Fibroblast of upper back skin (primary cell): ENCODE data around the gene NTHL1.

Source experiments
- DNase-seq: peaks from one replicate; pipeline ENCODE4 v3.0.0-alpha.2; 2013

NTHL1 gene

DNA sequence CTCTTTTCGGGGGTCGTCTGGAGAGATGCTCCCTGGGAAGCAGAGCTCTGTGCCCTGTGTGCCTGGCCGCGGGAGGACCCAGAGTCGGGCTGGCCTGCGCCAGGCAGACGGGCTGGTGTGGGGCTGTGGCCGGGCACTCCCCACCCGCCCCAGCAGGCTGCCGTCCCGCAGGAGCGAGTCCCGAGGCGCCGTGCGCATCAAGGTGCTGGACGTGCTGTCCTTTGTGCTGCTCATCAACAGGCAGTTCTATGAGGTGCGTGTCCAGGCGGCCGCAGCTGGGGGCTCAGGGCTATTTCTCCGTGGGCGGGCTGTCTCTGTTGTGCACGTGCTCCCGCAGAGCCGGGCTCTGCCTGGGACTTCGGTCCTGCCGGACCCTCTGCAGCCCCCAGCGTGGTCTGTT is 15.2 kb upstream of the NTHL1 start:
- no peak for DNase-seq

DNA sequence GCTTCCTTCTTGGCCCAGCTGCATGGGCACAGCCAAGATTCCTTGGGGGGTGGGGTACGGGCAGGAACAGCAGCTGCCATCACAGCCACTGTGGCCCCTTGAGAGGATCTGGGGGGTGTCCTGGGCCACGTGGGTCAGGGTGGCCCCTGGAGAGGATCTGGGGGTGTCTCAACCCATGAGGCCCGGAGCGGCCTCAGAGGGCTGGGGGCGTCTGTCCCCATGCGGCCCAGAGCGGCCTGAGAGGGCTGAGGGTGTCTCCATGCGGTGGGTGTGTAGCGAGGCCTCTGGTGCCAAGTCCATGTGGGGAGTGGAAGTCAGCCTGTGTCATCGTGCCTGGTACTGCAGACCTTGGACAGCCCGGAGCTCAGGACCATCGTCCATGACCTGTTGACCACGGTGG is 13.9 kb upstream of the NTHL1 start:
- no peak for DNase-seq

DNA sequence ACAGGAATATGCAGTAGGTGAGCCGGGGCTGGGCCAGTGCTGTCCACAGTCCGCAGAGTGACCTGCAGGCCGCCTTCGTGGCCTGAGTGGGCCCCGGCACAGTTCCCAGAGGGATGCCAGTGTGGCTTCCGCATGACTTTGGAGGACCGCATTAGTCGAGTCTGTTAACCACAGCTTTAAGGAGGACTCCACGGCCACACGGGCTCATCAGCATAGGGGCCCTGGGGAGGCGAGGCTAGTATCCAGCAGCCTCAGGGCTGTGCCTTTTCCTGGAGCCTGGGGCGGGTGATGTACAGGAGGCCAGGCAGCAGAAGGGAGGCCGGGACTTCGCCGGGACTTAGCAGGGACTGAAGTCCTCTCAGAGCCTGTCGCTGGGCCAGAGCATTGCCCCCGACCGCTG is 13.4 kb upstream of the NTHL1 start:
- DNase-seq, result no peak

DNA sequence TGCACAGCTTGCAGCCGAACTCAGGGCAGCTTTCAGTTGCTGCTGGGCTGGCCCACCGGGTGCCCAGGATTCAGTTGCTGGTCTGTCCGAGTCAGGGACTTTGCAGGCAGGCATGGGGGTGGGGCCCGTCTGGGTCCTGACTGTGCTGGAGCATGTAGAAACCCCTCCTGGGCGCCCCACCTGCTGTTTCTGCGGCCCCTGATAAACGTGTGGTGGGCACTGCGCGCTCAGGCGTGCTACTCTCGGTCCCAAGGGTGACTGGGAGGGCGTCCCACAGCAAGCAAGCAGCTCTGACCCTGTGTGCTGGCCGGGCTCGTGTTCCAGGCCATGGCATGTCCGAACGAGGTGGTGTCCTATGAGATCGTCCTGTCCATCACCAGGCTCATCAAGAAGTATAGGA is 12.7 kb upstream of the NTHL1 start:
- DNase-seq, result no peak

DNA sequence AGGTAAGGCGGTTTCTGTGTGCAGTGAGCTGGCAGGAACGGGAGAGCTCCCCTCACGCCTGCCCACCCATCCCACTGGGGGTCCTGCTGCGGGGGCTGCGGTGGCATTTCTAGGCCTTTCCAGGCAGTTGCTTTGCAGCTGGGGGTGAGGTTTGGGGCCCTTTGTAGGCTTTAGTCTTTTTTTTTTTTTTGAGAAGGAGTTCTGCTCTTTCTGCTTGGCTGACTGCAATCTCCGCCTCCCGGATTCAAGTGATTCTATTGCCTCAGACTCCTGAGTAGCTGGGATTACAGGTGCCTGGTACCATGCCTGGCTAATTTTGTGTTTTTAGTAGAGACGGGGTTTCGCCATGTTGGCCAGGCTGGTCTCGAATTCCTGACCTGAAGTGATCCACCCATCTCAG is 11.2 kb upstream of the NTHL1 start:
- DNase-seq, result no peak

DNA sequence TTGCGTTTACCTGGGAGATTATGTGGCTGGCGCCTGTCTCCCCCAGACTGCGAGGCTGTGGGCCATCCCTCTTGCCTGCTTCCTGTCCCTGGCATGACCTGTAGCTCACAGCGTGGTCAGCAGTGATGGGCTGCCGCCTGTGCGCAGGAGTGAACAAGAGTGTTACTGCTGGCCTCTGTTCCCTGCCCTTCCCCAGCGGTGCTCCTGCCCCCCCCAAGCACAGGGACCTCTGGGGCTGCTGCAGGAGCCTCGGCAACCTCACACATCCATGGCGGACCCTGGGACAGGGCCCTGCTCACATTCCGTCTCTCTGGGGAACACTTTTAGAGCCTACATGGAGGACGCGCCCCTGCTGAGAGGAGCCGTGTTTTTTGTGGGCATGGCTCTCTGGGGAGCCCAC is 10.8 kb upstream of the NTHL1 start:
- no peak for DNase-seq

DNA sequence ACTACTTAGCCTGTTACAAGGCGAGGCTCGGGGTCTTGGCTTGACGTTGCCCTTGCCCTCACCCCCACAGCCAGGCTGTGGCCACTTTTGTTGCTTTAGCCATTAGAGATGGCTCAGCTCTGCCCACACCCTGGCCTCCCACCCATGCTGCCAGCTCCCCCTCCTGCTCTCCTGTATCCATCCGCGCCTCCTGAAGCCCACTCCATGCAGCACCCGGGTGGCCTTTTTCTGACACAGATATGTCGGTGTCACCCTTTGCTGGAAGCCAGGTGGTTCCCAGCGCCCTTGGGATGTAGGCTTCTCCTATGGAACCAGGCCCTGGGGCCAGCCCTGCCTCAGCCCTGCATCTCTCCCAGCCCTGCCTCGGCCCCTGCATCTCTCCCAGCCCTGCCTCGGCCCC is 9.8 kb upstream of the NTHL1 start:
- DNase-seq, result no peak

DNA sequence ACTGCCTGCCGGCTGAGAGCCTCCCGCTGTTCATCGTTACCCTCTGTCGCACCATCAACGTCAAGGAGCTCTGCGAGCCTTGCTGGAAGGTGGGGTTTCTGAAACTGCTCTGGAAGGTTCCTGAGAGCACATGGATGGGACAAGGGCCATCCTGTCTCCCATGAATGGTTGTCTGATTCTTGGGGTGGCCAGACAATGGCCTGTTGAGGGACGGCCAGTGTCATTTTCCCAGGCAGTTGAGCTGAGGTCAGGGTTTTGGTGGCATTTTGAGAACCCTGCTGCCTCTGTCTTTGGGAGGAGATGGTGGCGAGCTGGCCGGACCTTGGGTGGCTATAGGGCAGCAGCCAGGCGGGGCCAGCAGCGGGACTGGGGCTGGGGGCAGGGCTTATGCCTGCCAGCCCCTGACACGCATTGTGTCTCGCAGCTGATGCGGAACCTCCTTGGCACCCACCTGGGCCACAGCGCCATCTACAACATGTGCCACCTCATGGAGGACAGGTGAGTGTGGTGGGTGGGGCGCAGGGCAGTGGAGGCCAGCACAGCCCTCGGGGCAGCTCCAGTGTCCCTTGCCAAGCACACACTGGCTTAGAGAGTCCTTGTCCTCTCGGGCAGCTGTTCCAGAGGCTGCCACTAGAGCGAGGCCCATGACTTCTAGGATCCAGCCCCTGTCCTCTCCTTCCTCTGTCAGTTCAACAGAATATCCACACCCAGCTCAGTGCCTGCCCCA is 9.2 kb upstream of the NTHL1 start:
- no peak for DNase-seq

DNA sequence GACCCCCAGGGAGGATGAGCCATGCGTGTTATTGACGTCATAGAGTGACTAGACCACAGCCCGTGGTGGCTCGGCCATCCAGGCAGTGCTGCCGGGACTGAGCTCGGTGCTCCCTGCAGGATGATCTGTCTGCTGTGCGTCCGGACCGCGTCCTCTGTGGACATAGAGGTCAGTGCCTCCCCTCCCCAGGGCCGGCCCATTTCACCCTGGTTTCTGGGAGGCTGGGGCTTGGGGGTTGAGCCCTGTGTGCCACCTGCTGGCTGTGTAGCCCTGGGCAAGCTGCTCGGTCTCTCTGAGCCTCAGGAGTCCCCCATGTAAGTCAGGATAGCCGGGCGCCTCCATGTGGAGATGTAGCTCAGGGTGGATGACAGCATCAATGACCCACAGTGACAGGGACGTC is 8.4 kb upstream of the NTHL1 start:
- DNase-seq, result no peak

DNA sequence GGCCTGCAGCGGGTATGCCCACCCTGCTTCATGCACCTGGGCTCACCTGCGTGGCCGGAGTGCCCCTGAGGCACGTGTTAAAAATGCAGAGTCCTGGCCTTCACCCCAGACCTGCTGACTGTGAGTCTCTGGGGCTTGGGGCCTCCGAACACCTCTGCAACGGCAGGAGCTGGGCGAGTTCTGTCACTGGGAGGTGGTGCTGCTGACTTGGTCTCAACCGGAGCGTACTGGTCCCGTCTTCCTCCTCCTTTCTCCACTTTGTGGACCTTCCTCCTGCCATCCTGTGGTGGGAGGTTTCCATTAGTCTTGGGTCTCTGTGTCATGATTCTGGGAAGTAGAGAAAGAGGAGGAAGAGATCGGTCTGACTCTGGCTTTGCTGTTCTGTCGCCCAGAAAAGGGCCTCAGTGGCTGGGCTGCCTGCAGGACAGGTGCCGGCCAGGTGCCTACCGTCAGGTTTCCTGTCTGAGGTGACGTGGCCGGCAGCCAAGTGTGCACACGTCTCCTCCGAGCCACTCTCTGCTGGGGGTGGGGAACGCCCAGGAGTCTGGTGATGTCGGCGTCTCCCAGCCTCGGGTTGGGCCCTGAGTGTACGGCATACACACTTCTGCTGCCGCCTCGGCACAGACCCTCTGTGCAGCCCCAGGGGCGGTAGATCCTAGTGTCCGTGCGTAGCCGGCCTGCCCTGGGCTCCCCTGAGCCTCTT is 7.1 kb upstream of the NTHL1 start:
- no peak for DNase-seq

DNA sequence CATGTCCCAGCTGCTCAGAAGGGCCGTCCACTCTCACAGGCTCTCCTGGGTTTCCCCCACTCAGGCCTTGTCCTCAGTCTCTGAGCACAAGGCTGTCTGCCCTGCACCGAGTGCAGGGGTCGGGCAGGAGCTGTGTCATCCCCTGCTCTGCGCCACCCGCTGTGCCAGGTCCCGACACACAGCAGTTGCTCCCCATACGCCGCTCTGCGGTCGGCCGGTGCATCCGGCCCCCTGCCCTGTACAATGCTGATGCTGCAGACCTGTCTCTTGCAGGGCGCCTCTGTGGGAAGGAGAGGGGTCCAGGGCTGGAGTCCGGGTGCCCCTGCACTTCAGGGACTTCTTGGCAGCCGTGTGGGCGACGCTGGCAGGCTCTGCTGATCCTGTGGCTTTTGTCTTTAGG is 6.3 kb upstream of the NTHL1 start:
- DNase-seq, result no peak

DNA sequence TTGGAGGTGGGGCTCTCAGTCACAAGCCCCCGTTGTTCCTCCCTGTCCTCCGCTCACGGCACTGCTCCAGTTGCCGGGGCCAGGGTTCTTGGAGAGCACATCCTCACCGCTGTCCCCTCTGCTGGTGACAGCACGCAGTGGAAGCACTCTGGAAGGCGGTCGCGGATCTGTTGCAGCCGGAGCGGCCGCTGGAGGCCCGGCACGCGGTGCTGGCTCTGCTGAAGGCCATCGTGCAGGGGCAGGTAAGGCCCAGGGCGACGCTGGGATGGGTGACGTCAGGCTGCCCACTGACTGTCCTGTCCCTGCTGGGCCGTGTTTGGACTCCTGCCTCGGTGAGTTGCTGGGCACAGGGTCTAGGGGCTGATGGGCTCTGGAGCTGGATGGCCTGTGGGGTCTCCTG is 5.6 kb upstream of the NTHL1 start:
- DNase-seq, result no peak

DNA sequence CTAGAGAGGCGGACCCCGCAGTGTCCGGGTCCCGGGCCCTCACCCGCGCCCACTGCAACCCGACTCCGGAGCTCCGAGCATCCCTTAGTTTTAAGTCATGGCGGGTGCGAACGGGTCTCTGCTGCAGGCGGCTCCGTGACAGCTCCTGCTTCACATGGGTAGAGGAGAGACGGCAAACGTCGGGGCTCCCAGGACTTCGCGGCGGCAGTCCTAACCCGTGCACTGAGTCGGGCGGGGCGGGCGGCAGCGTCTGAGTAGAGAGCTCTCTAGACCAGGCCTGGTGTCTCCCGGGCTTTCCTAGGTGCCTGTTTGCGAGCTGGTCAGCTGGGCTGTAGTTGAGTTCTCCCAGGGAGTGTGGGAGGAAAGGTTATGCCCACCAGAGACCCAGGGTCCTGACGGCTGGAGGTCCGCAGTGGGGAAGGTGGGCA is 496 bp upstream of the NTHL1 start:
- no peak for DNase-seq

DNA sequence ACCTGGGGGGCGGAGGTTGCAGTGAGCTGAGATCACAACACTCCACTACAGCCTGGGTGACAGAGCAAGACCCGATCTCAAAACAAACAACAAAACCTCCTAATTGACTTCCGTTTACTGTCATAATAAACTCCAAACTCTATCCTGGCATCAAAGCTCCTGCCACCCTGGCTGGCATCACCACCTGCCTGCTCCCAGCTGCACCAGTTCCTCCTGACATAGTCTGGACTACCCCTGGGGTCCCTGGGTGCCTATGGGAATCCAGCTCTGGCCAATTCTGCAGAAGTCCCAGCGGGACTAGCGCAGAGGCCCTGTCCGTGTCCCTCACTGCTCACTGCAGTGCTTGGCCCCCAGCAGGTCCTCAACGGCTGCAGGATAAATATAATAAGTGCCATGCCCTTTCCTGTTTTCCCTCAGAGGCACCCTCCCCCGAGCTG is 723 bp downstream of the NTHL1 start:
- DNase-seq, result no peak

DNA sequence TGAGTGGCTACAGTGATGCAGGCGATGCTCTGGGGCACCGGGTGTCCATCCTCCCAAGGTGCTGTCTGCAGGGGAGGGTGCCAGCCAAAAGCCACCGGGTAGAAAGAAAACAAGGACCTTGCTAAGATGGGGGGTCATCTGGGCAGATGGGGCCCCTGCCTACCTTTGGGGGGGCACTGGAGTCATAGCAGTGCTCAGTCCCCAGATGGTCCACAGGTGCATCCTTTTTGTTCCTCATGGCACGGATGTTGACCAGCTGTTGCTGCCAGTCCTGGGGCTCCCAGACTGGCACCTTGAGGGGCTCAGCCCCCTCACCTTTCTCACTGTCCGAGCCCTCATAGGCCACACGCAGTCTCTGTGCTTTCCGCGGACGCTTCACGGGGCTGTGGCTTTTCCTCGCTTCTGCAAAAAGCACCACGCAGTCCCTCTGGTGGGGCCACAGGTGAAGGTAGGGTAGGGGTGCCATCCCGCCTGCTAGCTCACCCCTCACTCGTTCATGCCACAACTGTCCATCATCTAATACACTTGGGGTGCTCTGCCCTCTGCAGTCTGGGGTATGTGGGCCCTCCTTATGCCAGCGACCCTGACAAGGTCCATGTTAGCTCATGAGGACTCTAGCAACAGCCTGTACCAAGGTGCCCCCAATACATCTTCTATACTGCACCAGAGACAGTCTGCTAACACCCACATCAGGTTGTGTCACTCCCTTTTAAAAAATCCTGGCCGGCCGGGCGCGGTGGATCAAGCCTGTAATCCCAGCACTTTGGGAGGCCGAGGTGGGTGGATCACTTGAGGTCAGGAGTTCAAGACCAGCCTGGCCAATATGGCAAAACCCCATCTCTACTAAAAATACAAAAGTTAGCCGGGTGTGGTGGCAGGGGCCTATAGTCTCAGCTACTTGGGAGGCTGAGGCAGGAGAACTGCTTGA is 1.4 kb downstream of the NTHL1 start:
- DNase-seq, result no peak

DNA sequence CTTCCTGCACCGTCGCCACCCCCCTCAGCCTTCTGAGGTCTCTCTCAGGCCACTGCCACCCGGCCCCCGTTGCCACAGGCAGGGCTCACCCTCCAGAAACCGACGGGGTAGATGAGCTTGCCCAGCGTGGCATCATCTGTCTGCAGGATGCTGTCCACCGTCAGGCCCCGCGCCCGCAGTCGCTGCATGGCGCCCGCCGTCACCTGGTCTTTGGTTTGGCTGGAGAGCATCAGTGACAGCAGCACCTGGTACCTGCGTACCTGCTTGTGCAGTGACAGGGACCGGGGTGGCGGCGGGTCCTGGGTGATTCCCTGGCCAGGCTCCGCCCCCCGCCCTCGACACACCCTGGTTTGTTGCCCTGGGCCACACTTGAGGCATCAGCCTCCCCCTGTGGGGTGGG is 3.1 kb downstream of the NTHL1 start:
- DNase-seq, result no peak

DNA sequence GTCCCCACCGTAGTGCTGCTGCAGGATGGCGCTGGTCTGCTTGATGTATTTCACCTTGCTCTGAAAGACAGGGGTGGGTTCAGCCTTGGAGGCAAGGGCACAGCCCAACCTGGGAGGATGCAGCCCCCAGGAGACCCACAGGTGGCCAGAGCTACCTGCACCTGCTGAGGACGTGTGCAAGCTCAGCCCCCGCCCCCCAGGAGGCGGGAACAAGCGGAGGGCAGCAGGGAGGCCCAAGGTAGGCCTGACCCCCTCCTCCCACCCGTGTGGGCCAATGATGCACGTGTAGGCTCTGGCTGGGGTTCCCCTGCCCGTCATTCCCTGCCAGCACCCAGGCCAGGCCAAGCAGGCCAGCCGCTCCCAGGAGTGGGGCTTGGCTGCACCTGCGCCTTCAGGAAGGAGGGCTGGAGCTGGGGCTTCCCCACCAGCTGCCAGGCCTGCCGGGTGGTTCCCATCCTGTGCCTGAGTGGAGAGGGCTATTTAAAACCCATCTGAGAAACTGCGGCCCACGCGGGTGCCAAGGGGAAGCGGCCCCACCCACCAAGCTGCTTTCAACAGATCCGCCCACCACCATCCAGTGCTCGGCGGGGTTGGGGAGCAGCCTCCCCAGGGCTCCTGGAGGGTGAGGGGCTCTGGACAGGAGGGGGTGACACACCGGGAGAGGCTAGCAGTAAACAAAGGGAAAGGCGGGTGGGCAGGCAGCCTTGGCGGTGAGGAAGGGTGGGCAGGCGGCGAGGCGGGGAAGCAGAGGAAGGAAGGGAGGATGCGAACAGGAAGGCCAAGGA is 3.8 kb downstream of the NTHL1 start:
- DNase-seq, result no peak

DNA sequence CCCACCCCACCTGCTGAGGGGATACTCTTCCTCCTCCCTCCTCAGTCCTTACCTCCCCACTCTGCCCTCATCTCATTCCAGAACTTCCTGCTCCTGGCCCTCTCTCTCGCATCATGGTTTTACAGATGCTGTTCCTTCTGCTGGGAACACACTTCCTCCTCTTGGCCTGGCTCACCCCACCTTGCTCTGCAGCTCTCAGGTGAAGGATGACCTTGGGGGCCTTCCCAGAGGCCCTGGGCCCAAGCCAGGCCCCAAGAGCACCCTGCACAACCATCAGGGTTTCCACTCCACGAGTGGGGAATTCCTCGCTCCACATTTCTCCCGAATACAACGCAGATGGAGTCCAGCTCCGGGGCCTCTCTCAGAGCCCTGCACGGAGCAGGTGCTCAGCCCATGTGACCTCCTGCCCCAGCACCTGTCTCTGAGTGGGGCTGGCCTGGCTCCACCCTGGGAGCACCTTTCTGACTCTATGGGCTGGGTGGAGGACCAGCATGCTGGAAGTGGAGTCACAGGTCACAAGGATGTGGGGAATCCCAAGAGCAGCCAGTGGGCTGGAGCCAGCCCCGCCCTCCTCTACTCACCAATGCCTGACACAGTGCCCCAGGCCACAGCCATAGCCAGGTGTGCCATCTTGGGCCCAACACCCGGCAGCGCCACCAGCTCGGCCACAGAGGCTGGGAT is 4.5 kb downstream of the NTHL1 start:
- DNase-seq, result no peak

DNA sequence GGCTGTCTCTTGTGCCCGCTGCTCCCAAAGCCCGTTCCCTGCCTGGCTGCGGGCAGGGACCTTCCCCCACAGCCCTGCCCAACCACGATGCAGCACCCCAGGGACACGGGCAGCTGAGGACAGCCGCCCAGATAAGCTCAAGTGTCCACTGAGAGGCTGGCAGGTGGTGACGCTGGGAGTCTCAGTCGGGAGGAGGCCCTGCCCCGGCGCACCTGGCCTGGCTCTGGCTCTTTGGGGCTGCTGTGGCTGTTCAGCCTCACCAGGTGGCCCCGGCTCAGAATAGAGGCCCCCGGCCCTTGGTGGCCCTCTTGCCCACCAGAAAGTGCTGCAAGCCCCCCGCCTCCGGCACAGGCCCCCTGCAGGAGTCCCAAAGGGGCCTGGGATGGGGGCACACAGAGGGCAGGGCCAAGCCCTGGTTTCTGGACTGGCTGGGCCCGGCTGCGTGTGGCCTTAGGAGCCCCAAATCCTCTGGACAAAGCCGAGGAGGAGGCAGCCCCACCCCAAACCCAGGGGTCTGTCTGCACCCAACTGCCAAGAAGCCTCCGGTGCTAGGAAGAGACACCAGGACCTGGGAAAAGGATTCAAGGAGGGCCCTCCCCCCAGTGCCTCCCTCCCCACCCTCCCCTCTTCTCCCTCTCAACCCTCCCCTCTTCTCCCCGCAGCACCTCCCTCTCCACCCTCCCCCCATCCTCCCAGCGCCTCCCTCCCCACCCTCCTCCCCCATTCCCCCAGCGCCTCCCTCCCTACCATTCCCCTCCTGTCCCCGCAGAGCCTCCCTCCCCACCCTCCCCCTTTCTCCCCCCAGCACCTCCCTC is 5.3 kb downstream of the NTHL1 start:
- DNase-seq, result no peak

DNA sequence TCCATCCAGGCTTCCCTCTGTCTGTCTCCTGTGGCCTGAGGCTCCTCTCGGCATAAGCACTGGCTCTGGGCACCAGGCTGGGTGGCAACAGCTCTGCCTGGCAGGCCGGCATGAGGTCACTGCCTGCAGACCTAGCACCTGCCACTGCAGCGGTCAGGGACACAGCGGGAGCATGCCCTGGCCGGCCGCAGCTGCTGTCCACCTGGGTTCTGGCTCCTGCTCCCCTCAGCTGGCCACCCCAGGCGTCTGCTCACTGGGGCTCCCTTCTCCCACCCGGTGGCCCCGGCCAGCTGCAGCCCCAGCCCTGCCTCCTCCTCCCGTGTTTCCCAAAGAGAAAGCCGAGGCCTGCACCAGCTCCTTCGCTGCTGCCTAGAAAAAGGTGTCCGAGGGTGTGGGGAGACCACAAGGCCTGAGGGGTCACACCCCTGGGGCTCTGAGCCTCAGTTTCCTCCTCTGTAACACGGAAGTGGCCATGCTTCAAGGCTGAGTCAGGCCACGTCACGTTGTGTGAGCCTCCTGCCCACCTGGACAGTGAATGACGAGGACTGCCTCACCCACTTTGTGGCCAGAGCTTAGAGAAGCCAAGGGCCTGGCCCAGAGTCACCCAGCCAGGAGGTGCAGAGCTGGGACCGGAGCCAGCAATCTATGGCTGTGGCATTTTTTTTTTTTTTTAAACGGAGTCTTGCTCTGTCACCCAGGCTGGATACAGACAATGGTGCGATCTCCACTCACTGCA is 6.7 kb downstream of the NTHL1 start:
- DNase-seq, result no peak
